Osteoblast (primary cell): ENCODE measurements around the gene NEURL1B. TPM values are rescaled to one million over a fixed set of nuclear protein-coding genes. Genes with fewer than 3 reads are reported as not detected.
A peak's percentile ranks its signal among the peaks of the same experiment; 100 is the strongest.

Experiments
- DNase-seq: peaks from one replicate; pipeline ENCODE4 v3.0.0; 2011; ENCODE audit warnings: low spot score, mixed read lengths; ENCODE audit not compliant: insufficient read length; ENCODE audit errors: missing footprints
- H2AFZ ChIP-seq: 2 replicates; pipeline ENCODE4 v1.6.0; 2011; ENCODE audit warnings: mild to moderate bottlenecking, low read length
- H3K27ac ChIP-seq: 2 replicates; pipeline ENCODE4 v1.5.1; 2011; ENCODE audit warnings: mild to moderate bottlenecking, low read depth, low read length, moderate library complexity
- H3K27me3 ChIP-seq: 2 replicates; pipeline ENCODE4 v1.6.0; 2012; ENCODE audit warnings: mild to moderate bottlenecking, control low read depth, inconsistent platforms, low read length, moderate library complexity; ENCODE audit not compliant: insufficient read depth
- H3K36me3 ChIP-seq: 2 replicates; pipeline ENCODE4 v1.5.1; 2011; ENCODE audit warnings: mild to moderate bottlenecking, low read length, control low read depth, moderate library complexity; ENCODE audit not compliant: insufficient read depth
- H3K4me1 ChIP-seq: 2 replicates; pipeline ENCODE4 v1.5.1; 2011; ENCODE audit warnings: mild to moderate bottlenecking, low read length, control low read depth, moderate library complexity; ENCODE audit not compliant: insufficient read depth
- H3K4me2 ChIP-seq: 2 replicates; pipeline ENCODE4 v1.6.0; 2011; ENCODE audit warnings: mild to moderate bottlenecking, low read length; ENCODE audit not compliant: insufficient read depth
- H3K4me3 ChIP-seq: fragments of 200-600 bp; sonication (generic); 3 replicates; pipeline ENCODE4 v1.5.1; 2012; ENCODE audit warnings: mild to moderate bottlenecking, low read length, inconsistent platforms; ENCODE audit not compliant: insufficient read depth
- H3K79me2 ChIP-seq: 2 replicates; pipeline ENCODE4 v1.6.0; 2012; ENCODE audit warnings: mild to moderate bottlenecking, low read length, control low read depth, inconsistent platforms; ENCODE audit not compliant: insufficient read depth
- H3K9me3 ChIP-seq: 2 replicates; pipeline ENCODE4 v1.5.1; 2011; ENCODE audit warnings: low read depth, low read length, control low read depth
- H4K20me1 ChIP-seq: 2 replicates; pipeline ENCODE4 v1.6.0; 2012; ENCODE audit warnings: mild to moderate bottlenecking, low read length, control low read depth; ENCODE audit not compliant: insufficient read depth
- CTCF ChIP-seq: IDR thresholded peaks from 2 replicates; pipeline ENCODE4 v1.5.1; 2011; ENCODE audit warnings: mild to moderate bottlenecking, low read depth, low read length, moderate library complexity; ENCODE audit errors: extremely low read depth
- total RNA-seq: library from RNA; depleted of rRNA; stranded (reverse); fragments of >200 nt; gene quantifications from 2 replicates; pipeline ENCODE4 v1.2.3, GENCODE V29; 2012

Gene NEURL1B
- total RNA-seq, 1 donor = 0.36 TPM

DNA sequence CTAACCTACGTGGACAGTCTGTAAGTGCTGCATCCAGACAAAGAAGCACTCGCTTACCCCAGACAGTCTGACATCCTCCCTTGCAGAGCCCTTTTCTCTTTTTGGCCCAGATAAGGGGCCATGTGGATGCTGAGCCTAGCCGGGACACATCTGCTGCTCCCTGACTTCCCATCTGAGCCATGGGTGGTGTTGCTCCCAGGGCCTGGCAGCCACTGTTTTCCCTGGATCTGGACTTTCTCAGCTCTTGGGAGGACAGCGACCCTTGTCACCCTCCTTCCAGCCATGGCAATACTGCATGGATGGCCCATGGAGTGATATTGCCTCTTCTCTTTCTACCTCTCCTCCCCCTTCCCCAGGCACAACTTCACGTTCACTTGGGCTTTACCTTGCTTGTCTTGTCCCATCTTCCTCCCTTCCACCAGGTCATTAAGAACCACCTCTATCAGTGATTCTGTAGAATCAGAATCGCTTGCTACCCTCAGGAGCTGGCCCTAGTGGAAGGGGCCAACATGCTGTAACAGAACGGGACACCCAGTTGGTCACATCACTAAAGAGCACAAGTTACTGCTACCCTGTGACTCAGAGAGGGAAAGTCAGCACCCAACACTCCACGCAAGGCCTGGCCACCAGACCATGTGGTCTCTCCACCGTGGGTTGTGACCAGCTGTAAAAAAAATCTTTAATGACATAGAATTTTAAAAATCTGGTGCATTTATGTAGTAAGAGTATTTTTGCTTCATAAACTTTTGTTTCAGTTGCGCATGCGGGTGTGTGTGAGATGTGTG is 4.4 kb downstream of the NEURL1B start:
- DNase-seq = peak; percentile 41
- Histone ChIP-seq H3K9me3 (no peaks in the 10 kb centered on the region), H3K27me3 (no peaks in the 10 kb centered on the region), H3K79me2 (no peaks in the 10 kb centered on the region), H4K20me1 (peaks cover 3% of the 10 kb centered on the region), H3K27ac (no peak overlapping the region), H3K36me3 (no peaks in the 10 kb centered on the region), H3K4me1 (peaks cover 11% of the 10 kb centered on the region), H3K4me2 (no peak overlapping the region), H3K4me3 (no peak overlapping the region), H2AFZ (no peak overlapping the region)
- TF ChIP-seq CTCF = no peak

GRCh38 chr5:172646716-172647285 is 5.7 kb downstream of the NEURL1B start:
- peak; percentile 96 for DNase-seq
- Histone ChIP-seq H2AFZ (no peak overlapping the region), H3K4me1 (peaks cover 7% of the 10 kb centered on the region), H3K27ac (no peak overlapping the region), H3K79me2 (no peaks in the 10 kb centered on the region), H3K36me3 (no peaks in the 10 kb centered on the region), H3K4me2 (no peak overlapping the region), H3K27me3 (no peaks in the 10 kb centered on the region), H3K9me3 (no peaks in the 10 kb centered on the region), H4K20me1 (peaks cover 3% of the 10 kb centered on the region), H3K4me3 (no peak overlapping the region)
- peak; percentile 37 for TF ChIP-seq CTCF

- Histone ChIP-seq H3K4me1 (peaks cover 7% of the 10 kb centered on the region), H4K20me1 (peaks cover 3% of the 10 kb centered on the region), H3K27me3 (no peaks in the 10 kb centered on the region), H3K9me3 (no peaks in the 10 kb centered on the region), H3K4me3 (no peak overlapping the region), H3K4me2 (no peak overlapping the region), H3K27ac (no peak overlapping the region), H3K36me3 (no peaks in the 10 kb centered on the region), H2AFZ (no peak overlapping the region), H3K79me2 (no peaks in the 10 kb centered on the region)
- peak; percentile 43 for DNase-seq
- no peak for TF ChIP-seq CTCF
These were observed 6.4 kb downstream of the NEURL1B start for GRCh38 chr5:172647352-172648012.

GRCh38 chr5:172648013-172648381 is 6.9 kb downstream of the NEURL1B start:
- Histone ChIP-seq H3K9me3 (no peaks in the 10 kb centered on the region), H3K4me3 (no peak overlapping the region), H3K36me3 (no peaks in the 10 kb centered on the region), H3K79me2 (no peaks in the 10 kb centered on the region), H2AFZ (no peak overlapping the region), H3K27me3 (no peaks in the 10 kb centered on the region), H4K20me1 (peaks cover 3% of the 10 kb centered on the region), H3K4me2 (no peak overlapping the region), H3K4me1 (peaks cover 4% of the 10 kb centered on the region), H3K27ac (no peak overlapping the region)
- TF ChIP-seq CTCF = no peak
- peak; percentile 10 for DNase-seq
